Peyer's patch (tissue), 4 donors: ENCODE data around the gene MFF. TPM values are rescaled to one million over a fixed set of nuclear protein-coding genes. Genes with fewer than 3 reads are reported as not detected.
"Not testable (repeated sequence)": the region's sequence is repeated elsewhere in the genome, so short reads cannot be mapped to it uniquely, and the experiment has no call there.

Source experiments
- DNase-seq, 3 donors: peaks; one replicate each; pipeline ENCODE4 v3.0.0-alpha.2; 2017 to 2019
- H3K27ac ChIP-seq, 4 donors: fragments of 200-600 bp; sonication (generic); one replicate each; pipeline ENCODE4 v1.5.1; 2016 to 2019
- H3K27me3 ChIP-seq, 2 donors: fragments of 200-600 bp; sonication (generic); one replicate each; pipeline ENCODE4 v1.5.1; 2019
- H3K36me3 ChIP-seq, 3 donors: fragments of 200-600 bp; sonication (generic); one replicate each; pipeline ENCODE4 v1.5.1; 2016 to 2019
- H3K4me1 ChIP-seq, 4 donors: fragments of 200-600 bp; sonication (generic); one replicate each; pipeline ENCODE4 v1.5.1; 2016 to 2019
- H3K4me3 ChIP-seq, 4 donors: fragments of 200-600 bp; sonication (generic); 1 replicate in 3 of 4; 2 replicates in 1 of 4; pipeline ENCODE4 v1.5.1; 2016 to 2019; ENCODE audit warnings: mild to moderate bottlenecking in 1 of 4
- H3K9me3 ChIP-seq, 4 donors: fragments of 200-600 bp; sonication (generic); one replicate each; pipeline ENCODE4 v1.5.1; 2016 to 2019; ENCODE audit warnings: mild to moderate bottlenecking in 1 of 4
- CTCF ChIP-seq, 6 experiments: fragments of 450-650 bp in 4 of 6; fragments of 200-600 bp in 2 of 6; sonication (generic) in 1 of 6; IDR thresholded peaks; one replicate each; pipeline ENCODE4 v1.5.1; 2017 to 2019; ENCODE audit warnings: antibody characterized with exemption in 6 of 6, mild to moderate bottlenecking in 3 of 6, moderate library complexity in 1 of 6
- POLR2A ChIP-seq, 2 donors: fragments of 450-650 bp; IDR thresholded peaks; one replicate each; pipeline ENCODE4 v1.5.1; 2017; ENCODE audit warnings: antibody characterized with exemption in 2 of 2, mild to moderate bottlenecking in 2 of 2, moderate library complexity in 2 of 2
- total RNA-seq, 4 donors: library from RNA; depleted of rRNA; stranded (reverse); fragments of >200 nt; gene quantifications; one replicate each; pipeline ENCODE4 v1.1.0, GENCODE V29; 2016

The MFF gene
- total RNA-seq, 4 donors from 2014 or later: 64.8 to 182 (median 109) TPM

- TF ChIP-seq CTCF (IDR thresholded peaks at IDR 0.05): no peak
- TF ChIP-seq POLR2A (IDR thresholded peaks at IDR 0.05): no peak
- H3K9me3 ChIP-seq: no peaks in the 10 kb centered on the region
- no peak overlapping the region for H3K4me3 ChIP-seq
- no peaks in the 10 kb centered on the region for H3K4me1 ChIP-seq
- no peak overlapping the region for H3K27ac ChIP-seq
- DNase-seq: no peak
- peaks cover 0 to 43% (median 0%) of the 10 kb centered on the region in 3 donors for H3K36me3 ChIP-seq
- no peaks in the 10 kb centered on the region for H3K27me3 ChIP-seq
Observed at GRCh38 chr2:227348324-227348723, 23.3 kb downstream of the MFF start.

- no peak for TF ChIP-seq POLR2A (IDR thresholded peaks at IDR 0.05)
- no peak for TF ChIP-seq CTCF (IDR thresholded peaks at IDR 0.05)
- no peak for DNase-seq
- Histone ChIP-seq H3K4me1 (no peaks in the 10 kb centered on the region), H3K27ac (no peak overlapping the region), H3K36me3 (peaks cover 0 to 36% (median 0%) of the 10 kb centered on the region in 3 donors), H3K9me3 (no peaks in the 10 kb centered on the region), H3K4me3 (no peak overlapping the region), H3K27me3 (no peaks in the 10 kb centered on the region)
Observed at GRCh38 chr2:227349989-227350612, 25.1 kb downstream of the MFF start.

GRCh38 chr2:227351639-227352038 is 26.6 kb downstream of the MFF start:
- Histone ChIP-seq H3K27me3 (no peaks in the 10 kb centered on the region), H3K9me3 (no peaks in the 10 kb centered on the region), H3K4me1 (no peaks in the 10 kb centered on the region), H3K27ac (no peak overlapping the region), H3K4me3 (no peak overlapping the region), H3K36me3 (peaks cover 0 to 48% (median 0%) of the 10 kb centered on the region in 3 donors)
- DNase-seq: no peak
- TF ChIP-seq POLR2A (IDR thresholded peaks at IDR 0.05) (no peak), CTCF (IDR thresholded peaks at IDR 0.05) (no peak)

DNA sequence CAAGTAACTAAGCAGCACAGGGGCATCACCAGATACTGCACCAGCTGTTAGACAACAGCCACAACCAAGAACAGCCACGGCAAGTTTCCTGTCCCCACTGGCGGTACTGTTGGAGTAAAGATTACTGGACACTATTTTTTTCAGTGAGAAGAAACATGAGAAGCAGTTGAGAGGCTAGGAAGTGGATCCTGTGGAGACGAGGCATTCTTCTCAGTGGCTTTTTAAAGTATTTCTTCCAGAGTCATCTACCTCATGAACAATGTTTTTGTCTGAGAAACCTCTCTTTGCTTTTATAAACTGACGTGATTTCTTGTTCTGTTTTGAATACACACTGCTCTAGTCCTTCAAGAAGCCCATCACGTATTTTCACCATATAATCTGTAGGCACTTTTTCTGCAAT is 35.3 kb downstream of the MFF start:
- H3K27me3 ChIP-seq: no peaks in the 10 kb centered on the region

GRCh38 chr2:227363756-227364155 is 38.7 kb downstream of the MFF start:
- no peak for TF ChIP-seq POLR2A (IDR thresholded peaks at IDR 0.05)
- peak in 4 of 6 experiments; percentile 26 to 45 (median 43) for TF ChIP-seq CTCF (IDR thresholded peaks at IDR 0.05)
- DNase-seq: no peak

More for the DNA sequence above, 35.3 kb downstream of the MFF start:
- Histone ChIP-seq H3K4me3 (no peak overlapping the region), H3K9me3 (no peaks in the 10 kb centered on the region), H3K36me3 (peaks cover 0 to 70% (median 0%) of the 10 kb centered on the region in 3 donors), H3K4me1 (no peaks in the 10 kb centered on the region), H3K27ac (no peak overlapping the region)
- TF ChIP-seq POLR2A (IDR thresholded peaks at IDR 0.05) (no peak), CTCF (IDR thresholded peaks at IDR 0.05) (no peak)
- no peak for DNase-seq

GRCh38 chr2:227364585-227365263 is 39.7 kb downstream of the MFF start:
- H3K27ac ChIP-seq, H3K4me1 ChIP-seq, H3K4me3 ChIP-seq, DNase-seq, H3K27me3 ChIP-seq, H3K9me3 ChIP-seq: not testable (repeated sequence)
- H3K36me3 ChIP-seq: peaks cover 0 to 35% (median 0%) of the 10 kb centered on the region in 3 donors

More at GRCh38 chr2:227363756-227364155, 38.7 kb downstream of the MFF start:
- Histone ChIP-seq H3K27me3 (no peaks in the 10 kb centered on the region), H3K9me3 (no peaks in the 10 kb centered on the region), H3K27ac (no peak overlapping the region), H3K4me3 (no peak overlapping the region), H3K4me1 (no peaks in the 10 kb centered on the region), H3K36me3 (peaks cover 0 to 43% (median 0%) of the 10 kb centered on the region in 3 donors)
